ENCODE data around the gene LHFPL2.
A peak's percentile ranks its signal among the peaks of the same experiment; 100 is the strongest.

The LHFPL2 gene

DNA sequence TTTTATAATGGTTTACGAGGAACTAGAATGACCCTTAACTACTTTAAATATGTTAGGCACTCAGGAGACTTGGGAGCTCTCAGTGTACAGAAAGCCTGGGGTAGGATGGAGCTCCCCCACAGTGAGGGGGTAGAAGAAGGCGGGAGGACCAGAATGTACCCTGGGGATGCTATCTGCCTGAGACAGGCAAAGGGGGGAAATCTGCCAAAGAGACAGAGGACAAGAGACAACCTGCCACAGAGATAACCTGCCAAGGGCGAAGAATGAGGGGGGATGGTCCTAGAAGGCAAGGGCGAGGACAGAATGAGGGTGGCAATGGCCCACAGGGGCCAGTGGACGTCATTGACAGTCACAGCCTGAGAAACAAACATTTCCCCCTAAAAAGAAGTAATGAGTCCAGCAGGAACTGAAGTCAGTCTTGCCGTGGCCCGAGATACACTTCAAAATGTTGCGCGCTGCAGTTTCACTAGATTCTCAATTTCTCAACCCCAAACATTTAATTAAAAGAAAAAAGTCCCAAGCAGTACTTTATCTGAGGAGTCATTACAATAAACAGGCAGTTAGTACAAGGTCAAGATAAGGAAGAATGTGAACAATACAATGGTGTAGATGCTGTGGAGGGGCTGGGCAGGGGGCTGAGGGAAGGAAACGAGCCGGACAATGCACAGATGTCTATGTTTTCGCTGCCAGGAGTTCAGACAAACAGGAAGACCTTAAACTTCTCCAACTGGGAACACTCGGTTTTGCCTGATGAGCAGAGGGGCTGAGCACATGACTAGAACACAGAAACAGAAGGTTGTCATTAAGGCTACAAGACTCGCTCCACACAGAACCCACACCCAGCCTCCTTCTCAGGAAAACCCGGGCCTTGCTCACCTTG is 125.0 kb downstream of the LHFPL2 start:
- DNase-seq (ENCODE audit: low read depth in 2 of 2): no peak

DNA sequence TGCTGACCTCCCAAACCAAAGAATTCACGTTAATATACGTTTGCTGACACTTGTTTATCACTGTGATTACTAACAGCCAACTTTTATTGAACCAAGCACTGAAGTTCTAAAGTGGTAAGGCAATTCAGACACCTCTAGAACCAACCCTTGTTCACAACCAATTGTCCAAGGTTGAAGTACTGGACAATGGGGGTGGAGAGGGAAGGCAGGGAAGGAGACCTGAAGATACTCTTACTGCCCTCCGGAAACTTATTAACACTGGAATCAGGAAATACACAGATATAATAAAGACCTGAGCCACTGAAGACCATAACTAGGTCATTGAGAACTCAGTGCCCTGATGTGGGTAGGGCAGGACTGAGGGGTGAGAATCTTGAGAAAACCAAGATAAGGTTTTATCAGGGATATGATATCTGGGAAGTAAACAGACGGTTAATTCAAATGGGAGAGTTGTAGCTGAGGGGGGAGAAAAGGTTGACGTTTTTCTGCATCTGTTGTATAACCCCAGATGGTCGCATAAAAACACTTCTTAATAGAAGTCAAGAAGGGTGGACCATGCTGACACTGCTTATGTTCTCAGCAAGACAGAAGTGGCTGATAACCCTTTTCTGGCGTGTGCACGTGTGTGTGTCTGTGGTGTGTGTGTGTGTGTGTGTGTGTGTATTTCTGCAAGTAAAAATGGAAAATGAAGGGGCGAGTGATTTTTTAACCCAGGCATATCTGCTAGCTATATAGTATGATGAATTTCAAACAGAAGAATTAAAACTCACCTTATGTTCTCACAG is 125.9 kb downstream of the LHFPL2 start:
- no peak for DNase-seq (ENCODE audit: low read depth in 2 of 2)

DNA sequence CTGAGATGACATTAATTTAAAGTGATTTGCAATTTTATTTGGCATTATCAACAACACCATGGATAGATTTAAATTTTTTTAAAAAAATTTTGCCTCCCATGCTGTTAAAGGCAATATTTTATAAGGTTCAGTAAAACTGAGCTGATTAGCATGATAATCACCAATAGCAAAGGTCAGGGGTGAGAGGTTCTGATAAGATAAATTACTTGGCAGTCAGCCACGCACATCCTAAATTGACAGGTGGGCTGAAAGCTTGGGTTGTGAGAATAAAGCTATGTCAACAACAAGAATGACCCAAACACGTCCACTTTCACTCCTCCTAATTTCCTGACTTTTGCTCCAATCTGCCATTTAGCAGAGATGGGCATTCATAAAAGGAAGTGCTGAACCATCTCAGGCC is 127.1 kb downstream of the LHFPL2 start:
- no peak for DNase-seq (ENCODE audit: low read depth in 2 of 2)

DNA sequence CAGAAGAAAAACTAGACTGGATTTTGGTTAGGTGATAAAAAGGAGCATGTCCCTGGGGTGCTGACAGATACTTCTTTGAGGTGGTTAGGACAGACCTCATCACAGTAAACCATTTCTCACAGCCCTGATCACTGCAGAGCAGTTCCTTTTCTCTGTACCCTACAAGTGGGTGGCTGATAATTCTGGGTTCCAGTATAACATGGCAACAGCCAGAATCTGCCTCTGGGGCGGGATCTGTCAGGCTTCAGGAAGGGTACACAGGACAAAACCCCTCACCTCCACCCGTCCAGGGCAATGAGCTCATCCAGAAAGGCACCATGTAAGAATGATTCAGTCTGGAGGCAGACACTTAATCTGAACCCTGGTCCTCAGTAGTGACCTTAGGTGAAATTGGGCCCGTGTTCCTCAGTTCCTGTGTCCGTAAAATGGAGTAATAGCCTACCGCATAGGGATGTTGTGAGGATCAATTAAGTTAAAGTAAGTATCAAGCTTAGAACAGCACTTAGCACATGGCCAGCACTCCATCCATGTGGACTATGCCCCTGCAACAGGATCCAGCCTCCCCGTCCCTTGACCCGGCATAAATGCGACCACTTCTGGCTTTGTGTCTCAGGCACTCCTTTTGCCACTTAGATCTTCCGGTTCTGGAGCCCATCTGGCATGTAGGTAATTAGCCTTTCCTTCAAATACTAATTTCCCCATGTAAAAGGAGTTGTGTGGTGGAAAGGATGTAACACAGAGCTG is 129.2 kb downstream of the LHFPL2 start:
- DNase-seq (ENCODE audit: low read depth in 2 of 2): no peak

DNA sequence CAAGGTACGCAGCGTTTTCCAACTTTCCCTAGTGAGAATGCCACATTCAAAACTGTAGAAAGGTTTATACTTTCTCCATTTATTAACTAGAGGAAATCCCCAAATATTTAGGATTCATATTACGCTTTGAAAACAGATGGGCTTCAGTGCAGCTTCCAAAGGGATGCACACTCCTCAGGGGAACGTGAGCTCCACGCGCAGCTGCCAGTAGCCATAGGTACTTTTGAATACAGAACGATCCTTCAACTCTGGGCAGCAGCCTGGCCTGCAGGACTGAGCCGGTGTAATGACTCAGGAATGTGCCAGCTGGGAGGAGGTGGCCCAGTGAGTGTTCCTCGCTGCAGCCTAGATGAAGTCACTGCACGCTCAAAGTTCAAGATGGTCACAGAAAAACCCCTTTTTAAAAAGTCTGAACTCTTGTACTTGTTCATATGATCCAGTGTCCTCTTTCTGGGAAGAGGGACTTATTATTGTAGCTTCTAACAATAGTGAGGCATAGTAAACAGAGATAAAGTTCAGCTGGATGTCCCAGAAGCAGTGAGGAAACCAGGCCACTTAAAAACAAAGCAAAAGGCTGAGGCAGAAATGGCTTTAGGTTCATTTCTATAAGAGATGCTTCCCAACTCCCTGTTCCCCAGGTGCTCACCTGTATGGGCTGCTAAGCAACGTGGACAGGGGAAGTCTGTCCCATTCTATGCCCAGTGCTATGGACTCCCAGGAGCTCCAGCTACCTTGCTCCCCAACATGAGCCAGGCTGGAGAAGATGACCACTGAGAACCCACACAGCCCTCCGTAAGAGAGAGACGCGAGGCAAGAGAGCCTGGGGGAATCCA is 130.0 kb downstream of the LHFPL2 start:
- no peak for DNase-seq (ENCODE audit: low read depth in 2 of 2)

DNA sequence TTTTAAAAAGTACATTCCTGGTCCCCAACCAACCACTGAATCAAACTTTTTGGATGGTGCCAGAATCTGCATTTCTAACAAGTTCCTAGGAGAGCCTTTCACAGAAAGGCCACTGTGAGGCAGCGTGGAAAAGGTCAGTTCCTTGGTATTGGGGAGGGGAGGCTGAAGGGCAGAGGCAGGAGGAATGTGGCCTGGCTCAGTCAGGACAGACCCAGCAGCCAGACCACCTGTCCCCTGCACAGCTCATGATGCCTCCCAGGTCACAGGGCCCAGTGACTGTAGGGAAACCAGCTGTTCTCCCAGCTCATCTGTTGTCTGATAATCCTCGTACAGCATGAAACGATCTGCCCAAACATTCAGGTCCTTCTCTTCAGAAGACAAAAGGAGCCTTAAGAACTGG is 132.9 kb downstream of the LHFPL2 start:
- no peak for DNase-seq (ENCODE audit: low read depth in 2 of 2)

DNA sequence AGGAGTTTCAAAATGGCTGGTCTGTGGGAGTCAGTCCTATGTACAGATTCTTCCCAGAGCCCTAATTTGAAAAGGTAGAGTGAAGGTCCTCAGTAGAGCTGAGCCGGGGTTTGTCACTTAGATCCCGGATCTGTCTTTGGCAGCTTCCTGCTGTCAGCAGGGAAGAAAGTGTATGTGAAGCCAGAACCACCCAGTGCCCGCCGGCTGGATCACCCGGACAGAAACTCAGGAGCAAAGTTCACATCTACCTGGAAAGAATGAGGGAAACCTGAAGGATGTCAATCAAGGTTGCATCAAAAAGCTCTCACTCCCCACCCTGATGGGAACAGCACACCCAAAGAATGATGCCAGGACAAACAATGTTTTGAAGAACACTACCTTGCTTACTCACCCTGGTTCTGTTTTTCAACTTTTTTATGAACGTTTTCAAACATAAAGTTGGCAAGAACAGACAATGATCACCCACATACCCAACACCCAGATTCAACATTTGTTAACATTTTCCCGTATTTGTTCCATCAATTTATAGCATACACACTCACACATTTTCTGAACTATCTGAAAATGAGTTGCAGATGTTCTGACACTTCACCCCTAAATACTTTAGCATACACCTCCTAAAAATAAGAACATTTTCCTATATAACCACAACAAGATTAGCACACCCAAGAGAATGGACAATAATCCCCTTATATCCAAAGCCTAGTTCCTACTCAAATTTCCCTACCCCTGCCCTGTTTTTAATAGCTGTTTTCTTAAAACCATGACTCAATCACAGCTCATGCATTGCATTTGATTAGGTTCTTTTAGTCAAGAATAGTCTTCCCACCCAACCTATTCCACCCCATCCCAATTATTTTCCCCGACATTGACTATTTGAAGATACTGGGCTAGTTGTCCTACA is 133.9 kb downstream of the LHFPL2 start:
- no peak for DNase-seq (ENCODE audit: low read depth in 2 of 2)

DNA sequence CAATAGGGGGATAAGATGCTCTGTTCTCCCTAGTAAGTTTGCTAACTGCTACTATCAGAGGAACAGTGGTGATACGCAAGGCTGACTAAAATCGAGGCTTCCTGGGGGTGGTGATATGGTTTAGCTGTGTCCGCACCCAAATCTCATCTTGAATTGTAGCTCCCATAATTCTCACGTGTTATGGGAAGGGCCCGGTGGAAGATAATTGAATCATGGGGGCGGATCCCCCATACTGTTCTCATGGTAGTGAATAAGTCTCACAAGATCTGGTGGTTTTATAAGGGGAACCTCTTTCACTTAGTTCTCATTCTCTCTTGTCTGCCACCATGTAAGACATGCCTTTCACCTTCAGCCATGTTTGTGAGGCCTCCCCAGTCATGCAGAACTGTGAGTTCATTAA is 135.1 kb downstream of the LHFPL2 start:
- DNase-seq (ENCODE audit: low read depth in 2 of 2): no peak

DNA sequence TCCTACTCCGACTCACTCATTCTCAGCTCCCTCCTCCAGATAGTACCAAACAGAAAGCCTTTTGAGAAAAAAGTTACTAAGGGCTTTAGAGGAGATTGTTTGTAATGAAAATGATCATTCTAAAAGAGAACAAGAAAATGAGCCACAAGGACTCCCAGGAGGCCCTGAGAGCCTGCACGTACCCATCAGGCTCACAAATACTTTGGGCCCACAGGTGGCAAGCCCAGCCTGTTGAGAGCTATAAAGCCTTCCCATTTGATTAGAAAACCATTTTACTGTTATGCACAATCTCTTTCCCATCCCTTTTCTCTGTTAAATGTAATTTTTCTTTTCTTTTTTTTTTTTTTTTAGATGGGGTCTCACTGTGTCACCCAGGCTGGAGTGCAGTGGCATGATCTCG is 136.1 kb downstream of the LHFPL2 start:
- no peak for DNase-seq (ENCODE audit: low read depth in 2 of 2)

DNA sequence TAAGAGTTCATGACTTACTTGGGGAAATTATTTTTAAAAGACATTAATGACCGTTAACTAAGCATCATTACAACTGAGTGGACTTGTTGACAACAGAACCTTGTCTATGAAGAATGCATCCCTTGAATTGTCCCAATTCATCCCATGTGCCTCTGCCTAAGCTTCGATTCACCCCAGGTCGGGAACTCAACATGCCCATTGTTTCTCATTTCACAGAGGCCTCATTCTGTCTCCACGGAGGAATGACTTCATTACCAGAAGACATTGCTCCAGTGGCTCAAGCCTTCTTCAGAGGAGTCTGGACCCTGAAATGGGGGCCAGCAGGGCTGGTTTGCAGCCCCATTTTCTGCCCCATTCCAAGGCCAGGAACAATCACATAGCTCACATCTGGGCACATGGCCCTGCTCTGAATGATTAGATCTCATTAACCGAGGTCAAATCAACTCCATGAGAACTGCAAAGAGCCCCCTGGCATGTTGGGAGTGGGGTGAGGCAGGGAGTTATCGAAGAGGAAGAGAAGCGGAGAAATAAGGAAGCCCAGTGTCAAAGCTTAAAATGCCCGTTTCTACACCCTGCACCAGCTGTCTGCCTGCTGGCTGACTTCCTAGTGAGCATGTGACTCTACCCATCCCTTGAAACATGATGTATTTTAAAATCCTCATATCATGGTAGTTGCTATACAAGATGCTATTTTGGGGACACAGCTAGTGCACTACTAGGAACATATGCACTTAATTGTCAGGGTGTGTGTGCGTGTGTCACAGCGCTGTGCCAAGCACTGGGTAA is 137.3 kb downstream of the LHFPL2 start:
- no peak for DNase-seq (ENCODE audit: low read depth in 2 of 2)

DNA sequence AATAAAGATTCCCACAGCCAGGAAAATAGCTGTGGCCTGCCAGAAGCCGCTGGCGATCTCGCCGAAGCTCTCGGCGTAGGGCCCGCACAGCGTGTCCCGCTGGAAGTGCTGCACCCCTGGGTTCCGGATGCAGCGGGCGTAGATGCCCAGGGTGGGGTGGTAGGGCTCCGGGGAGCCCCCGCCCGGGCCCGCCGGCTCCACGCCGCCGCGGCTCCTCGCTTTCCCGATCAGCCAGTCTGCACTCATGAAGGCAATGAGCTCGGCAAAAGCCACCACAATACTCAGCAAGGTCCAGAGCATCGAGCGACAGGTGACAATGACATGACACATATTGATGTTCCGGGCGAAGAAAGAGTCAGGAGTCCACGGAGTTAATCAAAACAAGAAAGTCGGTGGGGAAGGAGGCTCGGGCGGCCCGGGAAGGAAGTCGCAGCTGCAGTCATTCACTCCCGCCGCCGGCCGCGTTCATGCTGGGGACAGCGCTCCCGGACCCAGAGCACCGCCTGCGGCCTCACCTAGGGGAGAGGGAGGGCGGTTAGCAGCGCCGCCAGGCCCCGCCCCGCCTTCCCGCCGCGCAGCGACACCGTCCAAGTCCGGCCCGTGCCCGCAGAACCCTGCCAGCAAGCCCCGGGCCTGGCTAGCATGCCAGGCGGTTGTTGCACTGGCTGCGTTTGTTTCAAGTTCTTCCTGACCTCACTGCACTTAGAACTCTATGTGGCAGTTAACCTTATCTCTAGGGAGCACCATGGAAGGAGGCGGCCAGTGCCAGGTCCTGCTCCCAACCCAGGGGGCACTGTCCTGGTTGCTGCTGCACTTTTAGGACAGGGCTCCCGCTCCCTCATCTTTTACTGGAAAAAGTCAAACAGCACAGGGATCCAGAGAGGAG is 138.4 kb downstream of the LHFPL2 start:
- peak in 1 of 2 donors; percentile 16 for DNase-seq (ENCODE audit: low read depth in 2 of 2)

DNA sequence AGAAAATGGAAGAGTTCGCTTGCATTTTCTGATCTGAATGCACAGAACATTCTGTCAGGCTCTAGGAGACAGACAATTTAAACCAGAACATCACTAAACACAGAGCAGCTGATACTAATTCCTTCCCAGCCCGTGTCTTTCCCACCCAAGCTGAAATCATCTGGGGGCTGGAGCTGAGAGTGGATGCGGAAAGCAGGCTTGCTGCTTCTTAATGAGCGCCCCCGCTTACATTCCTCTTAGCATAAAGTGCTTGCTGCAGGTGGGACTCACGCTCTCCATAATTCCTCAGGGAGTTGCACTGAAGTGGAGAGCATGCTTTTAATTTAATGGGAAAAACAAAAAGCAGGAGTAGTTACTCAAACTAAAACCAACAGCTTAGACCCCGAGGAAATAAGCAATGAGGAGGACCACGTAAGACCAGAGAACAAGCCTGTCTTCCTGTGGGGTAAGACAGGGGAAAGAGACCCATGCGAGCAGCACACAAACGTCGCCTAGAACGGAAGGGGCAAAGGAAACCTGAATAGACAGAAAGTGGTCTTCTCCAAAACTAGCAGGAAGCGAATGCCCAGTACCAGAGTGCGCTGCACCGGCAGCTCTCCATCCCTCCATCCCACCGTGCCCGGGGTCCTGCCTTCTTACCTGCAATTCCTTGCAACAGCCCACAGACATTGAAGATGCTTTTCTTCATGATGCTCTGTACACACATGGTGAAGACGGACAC is 139.3 kb downstream of the LHFPL2 start:
- no peak for DNase-seq (ENCODE audit: low read depth in 2 of 2)

DNA sequence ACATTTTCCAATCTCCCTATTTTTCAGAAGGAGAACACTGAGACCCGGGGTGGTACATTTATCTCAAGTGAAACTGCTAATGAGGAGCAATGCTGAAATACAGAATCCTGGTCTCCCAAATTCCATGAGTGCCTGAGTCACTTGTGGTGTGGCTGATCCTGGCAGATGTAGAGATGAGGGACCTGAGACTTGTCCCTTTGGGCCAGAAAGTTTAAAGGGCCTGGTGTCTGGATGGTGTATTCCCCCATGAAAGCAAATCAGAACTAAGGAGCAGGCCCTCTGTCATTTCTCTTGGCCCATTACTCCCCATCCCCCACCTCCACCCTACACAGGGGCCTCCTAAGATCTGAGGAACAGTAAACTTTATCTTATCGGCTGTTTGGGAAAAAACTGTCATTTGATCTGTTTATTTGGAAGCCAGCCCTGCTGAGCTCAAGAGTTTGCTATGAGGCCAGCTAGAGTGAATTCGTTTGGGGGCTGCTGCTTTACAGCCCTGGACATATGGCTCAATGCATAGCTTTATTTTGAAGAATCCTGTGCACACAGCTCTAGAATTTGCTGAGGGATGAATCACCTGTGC is 140.3 kb downstream of the LHFPL2 start:
- DNase-seq (ENCODE audit: low read depth in 2 of 2): no peak

DNA sequence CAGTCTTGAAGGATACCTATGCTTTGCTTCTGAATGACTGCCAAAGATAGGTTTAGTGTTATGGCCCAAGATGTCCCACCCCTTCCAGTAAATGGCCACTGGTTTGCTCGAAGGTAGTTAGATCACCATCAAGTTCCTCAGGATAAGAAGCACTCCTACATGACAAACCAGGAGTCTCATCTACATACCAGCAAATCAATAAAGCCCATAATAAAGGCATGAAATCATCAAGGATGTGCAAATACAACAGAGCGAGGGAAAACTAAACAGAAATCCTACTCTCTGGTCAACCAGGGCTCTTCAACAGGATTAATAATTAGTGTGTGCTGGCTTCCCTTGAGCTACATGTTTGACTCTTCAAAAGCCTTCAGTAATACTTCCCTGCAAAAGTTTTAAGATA is 141.0 kb downstream of the LHFPL2 start:
- no peak for DNase-seq (ENCODE audit: low read depth in 2 of 2)

DNA sequence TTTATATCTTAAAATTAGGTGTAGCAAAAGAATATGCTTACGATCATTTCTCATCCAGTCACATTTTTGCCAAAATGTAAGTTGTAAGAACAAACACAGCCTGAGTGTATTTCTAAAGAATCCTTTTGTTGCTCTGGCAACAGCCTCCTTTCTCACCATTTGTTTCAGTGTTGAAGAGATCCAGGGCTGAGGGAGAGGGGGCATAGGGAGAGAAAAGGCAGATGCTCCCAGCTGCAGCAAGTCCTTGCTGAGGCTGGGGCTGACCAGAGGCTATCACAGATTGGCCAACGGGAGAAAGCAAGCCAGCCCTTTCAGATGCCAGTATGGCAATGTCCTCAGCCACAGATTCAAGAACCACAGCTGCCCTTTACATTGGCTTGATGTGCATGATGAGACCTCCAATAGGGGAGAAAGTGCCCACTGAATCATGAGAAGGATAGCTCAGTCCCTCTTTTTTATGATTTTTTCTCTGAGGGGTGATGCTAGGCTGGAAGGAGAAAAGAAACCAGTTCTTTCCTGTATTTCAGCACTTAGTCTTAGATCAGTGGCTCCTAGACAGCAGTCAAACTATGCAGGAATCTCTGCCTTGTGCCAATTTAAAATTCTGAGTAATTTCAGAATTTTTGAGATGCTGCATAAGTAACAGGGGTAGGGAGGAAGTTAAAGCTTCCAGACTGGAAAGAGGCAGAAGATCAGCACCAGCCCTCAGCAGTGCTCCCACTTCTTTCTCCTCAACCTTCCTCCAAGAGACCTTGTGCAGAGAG is 142.1 kb downstream of the LHFPL2 start:
- DNase-seq (ENCODE audit: low read depth in 2 of 2): no peak

DNA sequence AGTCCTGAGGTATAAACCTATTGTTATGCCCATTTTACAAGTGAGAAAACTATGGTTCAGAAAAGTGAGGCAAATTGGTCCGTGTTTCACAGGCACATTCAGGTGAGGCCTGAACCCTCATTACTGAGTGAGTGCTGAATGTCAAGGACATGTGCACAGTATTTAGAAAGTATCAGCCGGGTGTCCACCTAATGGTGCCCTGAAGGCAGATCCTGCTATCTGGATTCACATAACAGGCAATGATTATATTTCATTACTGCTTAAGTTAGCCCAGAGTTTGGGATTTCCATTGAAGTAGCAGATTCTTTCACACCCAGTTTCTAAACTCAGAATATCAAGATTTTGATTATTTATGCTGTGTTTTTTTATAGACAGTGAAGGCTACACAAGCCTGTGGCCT is 142.7 kb downstream of the LHFPL2 start:
- DNase-seq (ENCODE audit: low read depth in 2 of 2): no peak

All from stimulated activated CD4-positive, alpha-beta T cell treated with anti-CD3 and anti-CD28 coated beads, Interleukin-4, amount 100 ng/mL, for 48 hours (primary cell).